Measurements from ENCODE around the gene ACTR6.

GRCh38 chr12:100159391-100160104, 41.1 kb upstream of the ACTR6 start:
- TF ChIP-seq CTCF (IDR thresholded peaks at IDR 0.05; ENCODE audit: extremely low read depth in 1 of 2, insufficient read depth in 1 of 2, low read depth in 1 of 2, low read length in 2 of 2), result no peak
- no peak for TF ChIP-seq POLR2A (IDR thresholded peaks at IDR 0.05; ENCODE audit: low read depth, low read length)
- no peak for TF ChIP-seq EZH2 (IDR thresholded peaks at IDR 0.05; ENCODE audit: borderline replicate concordance, low read depth, low read length, severe bottlenecking)
- TF ChIP-seq MAX (IDR thresholded peaks at IDR 0.05; ENCODE audit: insufficient read depth, insufficient read length), result no peak

Data from endothelial cell of umbilical vein (primary cell).